ENCODE results near the gene GPI. TPM values are rescaled to one million over a fixed set of nuclear protein-coding genes. Genes with fewer than 3 reads are reported as not detected.
"Not testable (repeated sequence)": the region's sequence is repeated elsewhere in the genome, so short reads cannot be mapped to it uniquely, and the experiment has no call there.

Gene GPI
- total and polyA plus RNA-seq, 9 donors = 94.0 to 194 (median 163) TPM

GRCh38 chr19:34323433-34324204, 41.4 kb upstream of the GPI start:
- no peaks in the 10 kb centered on the region for H3K4me1 ChIP-seq (ENCODE audit: control insufficient read depth, insufficient read depth, low read length)
- no peaks in the 10 kb centered on the region for H3K27me3 ChIP-seq (ENCODE audit: control insufficient read depth, insufficient read depth, low read length)
- no peak overlapping the region for H3K27ac ChIP-seq (ENCODE audit: low read length)
- DNase-seq = no peak
- WGBS (ENCODE audit: insufficient coverage) = 76% methylated on average over 7 of the region's 7 CpGs
- H3K36me3 ChIP-seq (ENCODE audit: control insufficient read depth, insufficient read depth, low read length) = peaks cover 44% of the 10 kb centered on the region
- no peak overlapping the region for H3K4me3 ChIP-seq (ENCODE audit: low read length)
- H3K9me3 ChIP-seq (replicated peaks; ENCODE audit: control insufficient read depth, low read depth, low read length) = no peaks in the 10 kb centered on the region

- Histone ChIP-seq H3K27me3 (ENCODE audit: control insufficient read depth, insufficient read depth, low read length) (no peaks in the 10 kb centered on the region), H3K9me3 (replicated peaks; ENCODE audit: control insufficient read depth, low read depth, low read length) (no peaks in the 10 kb centered on the region), H3K4me1 (ENCODE audit: control insufficient read depth, insufficient read depth, low read length) (no peaks in the 10 kb centered on the region), H3K27ac (ENCODE audit: low read length) (no peak overlapping the region), H3K36me3 (ENCODE audit: control insufficient read depth, insufficient read depth, low read length) (peaks cover 48% of the 10 kb centered on the region), H3K4me3 (ENCODE audit: low read length) (no peak overlapping the region)
- DNase-seq = no peak
- WGBS (ENCODE audit: insufficient coverage) = no CpG with 5 or more reads among the region's 3 CpGs
These were observed 40.7 kb upstream of the GPI start for GRCh38 chr19:34324320-34324719.

GRCh38 chr19:34325181-34325580, 39.8 kb upstream of the GPI start:
- H3K4me3 ChIP-seq (ENCODE audit: low read length) = no peak overlapping the region
- H3K4me1 ChIP-seq (ENCODE audit: control insufficient read depth, insufficient read depth, low read length) = no peaks in the 10 kb centered on the region
- peaks cover 48% of the 10 kb centered on the region for H3K36me3 ChIP-seq (ENCODE audit: control insufficient read depth, insufficient read depth, low read length)
- no peak overlapping the region for H3K27ac ChIP-seq (ENCODE audit: low read length)
- WGBS (ENCODE audit: insufficient coverage) = 91% methylated on average over 4 of the region's 4 CpGs
- no peak for DNase-seq
- no peaks in the 10 kb centered on the region for H3K9me3 ChIP-seq (replicated peaks; ENCODE audit: control insufficient read depth, low read depth, low read length)
- H3K27me3 ChIP-seq (ENCODE audit: control insufficient read depth, insufficient read depth, low read length) = no peaks in the 10 kb centered on the region

GRCh38 chr19:34325981-34326787, 38.8 kb upstream of the GPI start:
- no peaks in the 10 kb centered on the region for H3K27me3 ChIP-seq (ENCODE audit: control insufficient read depth, insufficient read depth, low read length)
- DNase-seq = no peak
- no peaks in the 10 kb centered on the region for H3K9me3 ChIP-seq (replicated peaks; ENCODE audit: control insufficient read depth, low read depth, low read length)
- no peak overlapping the region for H3K4me3 ChIP-seq (ENCODE audit: low read length)
- no CpG with 5 or more reads among the region's 4 CpGs for WGBS (ENCODE audit: insufficient coverage)
- H3K4me1 ChIP-seq (ENCODE audit: control insufficient read depth, insufficient read depth, low read length) = no peaks in the 10 kb centered on the region
- H3K27ac ChIP-seq (ENCODE audit: low read length) = no peak overlapping the region
- peaks cover 51% of the 10 kb centered on the region for H3K36me3 ChIP-seq (ENCODE audit: control insufficient read depth, insufficient read depth, low read length)

GRCh38 chr19:34327851-34328250, 37.1 kb upstream of the GPI start:
- H3K27ac ChIP-seq (ENCODE audit: low read length) = peak overlapping the region; percentile 49
- 95% methylated on average over 14 of the region's 15 CpGs for WGBS (ENCODE audit: insufficient coverage)
- no peaks in the 10 kb centered on the region for H3K27me3 ChIP-seq (ENCODE audit: control insufficient read depth, insufficient read depth, low read length)
- H3K4me1 ChIP-seq (ENCODE audit: control insufficient read depth, insufficient read depth, low read length) = no peaks in the 10 kb centered on the region
- no peak overlapping the region for H3K4me3 ChIP-seq (ENCODE audit: low read length)
- peaks cover 48% of the 10 kb centered on the region for H3K36me3 ChIP-seq (ENCODE audit: control insufficient read depth, insufficient read depth, low read length)
- no peaks in the 10 kb centered on the region for H3K9me3 ChIP-seq (replicated peaks; ENCODE audit: control insufficient read depth, low read depth, low read length)
- DNase-seq = no peak

GRCh38 chr19:34328982-34329381, 36.0 kb upstream of the GPI start:
- no CpG with 5 or more reads among the region's 1 CpG for WGBS (ENCODE audit: insufficient coverage)

GRCh38 chr19:34330116-34330515, 34.9 kb upstream of the GPI start:
- Histone ChIP-seq H3K4me3 (ENCODE audit: low read length) (no peak overlapping the region), H3K27ac (ENCODE audit: low read length) (no peak overlapping the region), H3K4me1 (ENCODE audit: control insufficient read depth, insufficient read depth, low read length) (no peaks in the 10 kb centered on the region), H3K9me3 (replicated peaks; ENCODE audit: control insufficient read depth, low read depth, low read length) (no peaks in the 10 kb centered on the region), H3K36me3 (ENCODE audit: control insufficient read depth, insufficient read depth, low read length) (peaks cover 42% of the 10 kb centered on the region), H3K27me3 (ENCODE audit: control insufficient read depth, insufficient read depth, low read length) (no peaks in the 10 kb centered on the region)
- 93% methylated on average over 4 of the region's 4 CpGs for WGBS (ENCODE audit: insufficient coverage)
- no peak for DNase-seq

More at GRCh38 chr19:34328982-34329381, 36.0 kb upstream of the GPI start:
- H3K4me3 ChIP-seq (ENCODE audit: low read length) = no peak overlapping the region
- H3K27ac ChIP-seq (ENCODE audit: low read length) = no peak overlapping the region
- H3K9me3 ChIP-seq (replicated peaks; ENCODE audit: control insufficient read depth, low read depth, low read length) = no peaks in the 10 kb centered on the region
- DNase-seq = no peak
- H3K4me1 ChIP-seq (ENCODE audit: control insufficient read depth, insufficient read depth, low read length) = no peaks in the 10 kb centered on the region
- H3K36me3 ChIP-seq (ENCODE audit: control insufficient read depth, insufficient read depth, low read length) = peaks cover 46% of the 10 kb centered on the region
- H3K27me3 ChIP-seq (ENCODE audit: control insufficient read depth, insufficient read depth, low read length) = no peaks in the 10 kb centered on the region

GRCh38 chr19:34330596-34330995, 34.4 kb upstream of the GPI start:
- not testable (repeated sequence) for H3K4me1 ChIP-seq (ENCODE audit: control insufficient read depth, insufficient read depth, low read length); H3K27me3 ChIP-seq (ENCODE audit: control insufficient read depth, insufficient read depth, low read length); H3K9me3 ChIP-seq (replicated peaks; ENCODE audit: control insufficient read depth, low read depth, low read length); H3K4me3 ChIP-seq (ENCODE audit: low read length); DNase-seq; H3K27ac ChIP-seq (ENCODE audit: low read length)
- 100% methylated on average over 3 of the region's 8 CpGs for WGBS (ENCODE audit: insufficient coverage)
- H3K36me3 ChIP-seq (ENCODE audit: control insufficient read depth, insufficient read depth, low read length) = peaks cover 38% of the 10 kb centered on the region

- not testable (repeated sequence) for H3K4me1 ChIP-seq (ENCODE audit: control insufficient read depth, insufficient read depth, low read length); H3K27me3 ChIP-seq (ENCODE audit: control insufficient read depth, insufficient read depth, low read length); DNase-seq; H3K4me3 ChIP-seq (ENCODE audit: low read length); H3K9me3 ChIP-seq (replicated peaks; ENCODE audit: control insufficient read depth, low read depth, low read length)
- Histone ChIP-seq H3K27ac (ENCODE audit: low read length) (peak overlapping the region; percentile 81), H3K36me3 (ENCODE audit: control insufficient read depth, insufficient read depth, low read length) (peaks cover 38% of the 10 kb centered on the region)
- 96% methylated on average over 7 of the region's 10 CpGs for WGBS (ENCODE audit: insufficient coverage)
These were observed 33.4 kb upstream of the GPI start for GRCh38 chr19:34331596-34331995.

GRCh38 chr19:34332027-34332760, 32.8 kb upstream of the GPI start:
- H3K36me3 ChIP-seq (ENCODE audit: control insufficient read depth, insufficient read depth, low read length) = peaks cover 41% of the 10 kb centered on the region
- no peaks in the 10 kb centered on the region for H3K9me3 ChIP-seq (replicated peaks; ENCODE audit: control insufficient read depth, low read depth, low read length)
- no peak overlapping the region for H3K4me3 ChIP-seq (ENCODE audit: low read length)
- no peaks in the 10 kb centered on the region for H3K27me3 ChIP-seq (ENCODE audit: control insufficient read depth, insufficient read depth, low read length)
- H3K27ac ChIP-seq (ENCODE audit: low read length) = peak overlapping the region; percentile 81
- peak; percentile 51 for DNase-seq
- 98% methylated on average over 4 of the region's 5 CpGs for WGBS (ENCODE audit: insufficient coverage)
- no peaks in the 10 kb centered on the region for H3K4me1 ChIP-seq (ENCODE audit: control insufficient read depth, insufficient read depth, low read length)
